Stimulated activated CD4-positive, alpha-beta T cell treated with anti-CD3 and anti-CD28 coated beads, TNF-alpha, amount 100 ng/mL, for 4 hours (primary cell): ENCODE measurements around the gene BHLHE41.

Source experiments
- DNase-seq, 3 experiments: peaks; one replicate each; pipeline ENCODE4 v3.0.0-alpha.2; 2020; ENCODE audit warnings: low read depth in 3 of 3

The BHLHE41 gene

GRCh38 chr12:26077915-26078702 is 46.7 kb downstream of the BHLHE41 start:
- DNase-seq: no peak
